ENCODE results near the gene GPR34.

The GPR34 gene

GRCh38 chrX:41733939-41734338, 45.2 kb downstream of the GPR34 start:
- no peak for DNase-seq (ENCODE audit: low read depth, low spot score)

GRCh38 chrX:41734530-41734929, 45.8 kb downstream of the GPR34 start:
- no peak for DNase-seq (ENCODE audit: low read depth, low spot score)

- DNase-seq (ENCODE audit: low read depth, low spot score): no peak
These were observed 48.3 kb downstream of the GPR34 start for GRCh38 chrX:41737065-41737464.

GRCh38 chrX:41739871-41740270, 51.1 kb downstream of the GPR34 start:
- DNase-seq (ENCODE audit: low read depth, low spot score): no peak
